Hippocampal formation (tissue), 2 donors: ENCODE measurements around the gene SAG.
"Not testable (repeated sequence)": the region's sequence is repeated elsewhere in the genome, so short reads cannot be mapped to it uniquely, and the experiment has no call there.

Experiments
- DNase-seq, 2 donors: peaks; one replicate each; lab custom pipeline; 2025; lab: John Stamatoyannopoulos, UW

The SAG gene

DNA sequence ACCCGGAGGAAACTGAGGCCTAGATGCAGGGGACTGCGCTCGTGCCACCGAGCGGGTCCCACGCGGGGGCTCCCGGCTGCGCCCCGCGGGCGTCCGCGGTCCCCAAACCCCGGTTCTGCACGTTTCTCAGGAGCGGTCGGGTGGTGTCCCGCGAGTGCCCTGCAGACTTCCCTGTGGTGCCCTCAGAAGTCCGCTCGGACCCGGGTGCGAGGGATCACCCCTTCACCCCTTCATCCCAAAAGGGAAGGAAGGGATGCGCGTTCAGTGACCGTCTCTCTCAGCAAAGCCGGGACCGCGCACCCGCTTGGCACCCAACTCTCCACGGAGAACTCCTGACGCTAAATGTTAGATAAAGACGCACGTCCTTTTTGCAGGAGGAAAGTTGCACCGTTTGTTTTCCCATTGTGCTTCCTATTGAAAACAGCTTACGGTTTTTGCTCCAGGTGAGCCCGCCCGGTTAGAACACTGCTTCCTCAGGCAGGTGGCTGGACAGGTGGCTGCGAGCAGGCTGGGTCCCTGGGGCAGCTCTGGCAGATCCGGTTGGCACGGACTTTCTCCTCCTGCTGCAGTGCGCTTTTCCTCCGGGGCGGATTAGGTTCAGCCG is 47.5 kb downstream of the SAG start:
- DNase-seq = no peak

DNA sequence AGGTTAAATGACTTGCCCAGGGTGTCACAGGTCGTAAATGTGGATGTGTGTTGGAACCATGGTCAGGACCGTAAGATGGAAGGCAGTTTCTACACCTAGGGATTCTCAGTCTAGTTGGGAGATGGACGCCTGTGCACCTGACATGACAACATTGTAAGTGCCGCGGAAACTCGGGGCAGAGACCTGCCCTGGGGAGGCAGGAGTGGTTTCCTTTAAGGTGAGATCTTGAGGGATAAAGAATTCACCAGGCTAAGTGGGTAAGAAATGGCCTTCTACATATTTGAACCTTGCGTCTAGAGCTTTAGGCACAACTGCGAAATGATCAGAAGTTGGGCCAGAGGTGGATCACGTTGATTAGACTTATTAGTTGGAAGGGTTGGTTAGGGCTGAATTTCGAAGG is 48.3 kb downstream of the SAG start:
- DNase-seq = no peak

GRCh38 chr2:233356546-233357308 is 49.1 kb downstream of the SAG start:
- no peak for DNase-seq

GRCh38 chr2:233358335-233358734 is 50.7 kb downstream of the SAG start:
- no peak for DNase-seq

- DNase-seq = no peak
Measured at GRCh38 chr2:233358947-233359346, 51.3 kb downstream of the SAG start.

GRCh38 chr2:233359823-233360222 is 52.2 kb downstream of the SAG start:
- no peak for DNase-seq

DNA sequence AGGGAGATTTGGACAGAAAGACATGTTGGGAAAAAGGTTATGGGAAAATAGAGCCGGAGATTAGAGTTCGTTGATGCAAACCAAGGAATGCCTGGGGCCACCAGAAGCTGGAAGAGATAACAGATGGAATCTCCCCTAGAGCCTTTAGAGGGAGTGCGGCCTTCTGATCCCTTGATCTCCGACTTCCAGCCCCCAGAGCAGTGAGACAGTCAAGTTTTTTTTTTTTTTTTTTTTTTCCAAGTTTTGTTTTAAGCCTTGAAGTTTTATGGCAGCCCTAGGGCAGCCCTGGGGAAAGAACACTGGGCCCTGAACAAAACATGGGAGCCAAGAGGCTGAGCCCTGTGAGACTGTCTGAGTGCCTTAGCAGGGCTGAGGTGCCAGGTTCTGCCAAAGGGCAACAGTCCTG is 53.2 kb downstream of the SAG start:
- DNase-seq = no peak

- DNase-seq = no peak
Measured at GRCh38 chr2:233361297-233361696, 53.7 kb downstream of the SAG start.

DNA sequence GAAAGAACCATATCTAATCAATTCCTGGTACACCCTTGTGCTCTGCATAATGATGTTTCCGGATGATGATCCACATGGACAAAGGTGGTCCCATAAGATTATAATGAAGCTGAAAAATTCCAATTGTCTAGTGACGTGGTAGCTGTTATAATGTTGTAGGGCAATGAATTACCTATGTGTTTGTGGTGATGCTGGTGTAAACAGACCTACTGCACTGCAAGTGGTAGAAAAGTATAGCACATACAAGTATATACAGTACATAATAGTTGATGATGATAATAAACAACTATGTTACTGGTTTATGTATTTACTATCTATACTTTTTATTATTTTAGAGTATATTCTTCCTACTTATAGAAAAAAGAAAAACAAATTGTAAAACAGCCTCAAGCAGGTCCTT is 55.1 kb downstream of the SAG start:
- no peak for DNase-seq

GRCh38 chr2:233363744-233364235 is 56.2 kb downstream of the SAG start:
- DNase-seq = no peak

DNA sequence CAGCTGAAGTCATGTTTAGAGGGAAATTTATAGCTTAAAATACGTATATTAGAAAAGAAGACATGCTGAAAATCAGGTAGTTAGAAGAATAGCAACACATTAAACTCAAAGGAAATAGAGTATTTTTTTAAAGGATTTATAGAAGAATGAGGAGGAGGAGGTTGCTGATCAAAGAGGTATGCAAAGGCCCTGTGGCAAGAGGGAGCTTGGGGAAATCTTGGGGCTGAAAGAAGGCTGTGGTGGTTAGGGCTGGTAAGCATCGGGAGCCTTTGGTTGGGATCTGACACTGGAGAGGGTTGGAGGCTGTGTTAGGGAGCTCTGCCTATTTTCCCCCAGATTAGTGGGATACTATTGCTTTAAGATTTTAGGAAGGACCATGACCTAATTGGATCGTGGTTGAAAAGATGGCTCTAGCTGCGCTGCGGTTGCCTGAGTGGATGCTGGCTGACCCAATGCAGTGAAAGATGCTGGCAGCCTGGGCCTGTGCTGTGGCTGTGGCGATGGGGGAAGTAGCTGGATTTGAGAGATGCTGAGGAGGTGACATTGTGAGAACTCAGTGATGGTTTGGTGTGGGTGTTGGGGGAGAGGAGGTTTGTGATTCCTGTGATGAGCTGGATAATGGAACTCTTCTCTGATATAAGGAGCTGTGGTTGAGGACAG is 58.4 kb downstream of the SAG start:
- no peak for DNase-seq

DNA sequence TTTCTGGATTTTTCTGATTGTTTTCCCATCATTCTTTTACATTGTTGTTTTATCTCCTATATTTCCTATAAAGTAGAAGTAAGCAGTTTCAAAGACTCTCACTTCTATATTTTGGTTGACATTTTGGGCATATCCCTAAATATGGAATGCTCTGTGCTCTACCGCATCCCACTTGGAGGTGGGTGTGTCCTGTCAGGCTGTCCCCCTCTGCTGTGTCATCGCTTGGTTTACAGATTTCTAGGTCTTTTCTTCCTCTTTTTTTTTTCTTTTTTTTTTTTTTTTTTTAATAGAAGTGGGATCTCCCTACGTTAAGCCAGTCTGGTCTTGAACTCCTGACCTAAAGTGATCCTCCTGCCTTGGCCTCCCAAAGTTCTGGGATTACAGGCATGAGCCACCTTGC is 60.0 kb downstream of the SAG start:
- no peak for DNase-seq

GRCh38 chr2:233368756-233369155 is 61.1 kb downstream of the SAG start:
- no peak for DNase-seq

DNA sequence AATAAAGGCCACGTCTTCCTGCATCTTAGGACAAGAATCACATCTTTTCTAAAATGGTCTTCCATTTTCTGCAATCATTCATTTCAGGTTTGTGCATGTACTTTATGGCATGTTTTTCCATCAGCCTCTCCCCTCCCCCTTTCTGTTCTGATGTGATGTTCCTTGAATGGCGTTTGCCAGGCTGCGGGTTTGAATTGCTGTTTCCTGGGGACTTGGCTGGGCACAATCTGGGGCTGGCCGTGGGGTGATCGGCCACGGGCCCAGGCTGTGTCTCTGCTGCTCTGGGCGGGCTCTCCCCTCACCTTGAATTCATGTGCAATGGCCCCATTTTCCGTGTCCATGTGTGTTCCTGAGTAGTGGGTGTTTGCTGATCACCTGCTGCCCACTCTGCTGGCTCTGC is 61.8 kb downstream of the SAG start:
- no peak for DNase-seq

DNA sequence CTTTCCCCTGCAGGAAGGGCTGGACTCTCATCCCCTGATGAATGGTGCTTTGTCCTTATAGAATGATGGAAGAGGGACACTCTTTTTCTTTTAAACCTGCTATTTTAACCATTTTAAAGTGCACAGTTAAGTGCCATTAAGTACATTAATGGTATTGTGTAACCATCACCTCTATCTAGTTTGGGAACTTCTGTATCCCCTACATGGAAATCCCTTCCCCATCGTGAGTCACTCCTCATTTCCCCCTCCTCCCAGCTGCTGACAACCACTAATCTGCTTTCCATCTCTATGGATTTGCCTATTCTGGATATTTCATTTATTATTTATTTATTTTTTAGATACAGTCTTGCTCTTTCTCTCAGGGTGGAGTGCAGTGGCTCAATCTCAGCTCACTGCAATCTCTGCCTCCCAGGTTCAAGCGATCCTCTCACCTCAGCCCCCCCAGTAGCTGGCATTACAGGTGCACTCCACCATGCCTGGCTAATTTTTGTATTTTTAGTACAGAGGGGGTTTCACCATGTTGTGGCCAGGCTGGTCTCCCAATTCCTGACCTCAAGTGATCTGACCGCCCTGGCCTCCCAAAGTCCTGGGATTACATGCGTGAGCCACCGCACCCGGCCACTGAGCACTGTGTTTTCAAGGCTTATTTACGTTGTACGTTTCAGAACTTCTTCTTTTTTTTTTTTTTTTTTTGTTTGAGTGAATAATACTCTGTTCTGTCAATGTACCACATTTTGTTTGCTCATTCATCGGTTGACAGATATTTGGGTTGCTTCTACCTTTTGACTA is 62.5 kb downstream of the SAG start:
- no peak for DNase-seq

DNA sequence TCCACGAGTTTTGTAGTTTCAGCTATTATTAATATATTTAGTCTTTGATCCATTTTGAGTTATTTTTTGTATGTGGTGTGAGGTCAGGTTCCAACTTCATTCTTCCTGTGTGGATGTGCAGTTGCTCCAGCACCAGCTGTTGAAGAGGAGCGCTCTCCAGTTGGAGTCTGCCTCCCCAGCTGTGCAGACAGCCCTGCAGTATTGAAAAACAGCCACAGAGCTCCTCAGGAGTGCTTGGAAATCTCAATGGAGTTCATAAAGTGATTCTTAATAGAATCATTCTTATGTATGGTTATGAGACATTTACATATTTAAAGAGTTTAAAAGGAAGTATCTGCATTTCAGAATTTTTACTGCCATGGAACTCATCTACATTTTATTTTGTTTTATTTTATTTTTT is 64.0 kb downstream of the SAG start:
- DNase-seq = no peak

DNA sequence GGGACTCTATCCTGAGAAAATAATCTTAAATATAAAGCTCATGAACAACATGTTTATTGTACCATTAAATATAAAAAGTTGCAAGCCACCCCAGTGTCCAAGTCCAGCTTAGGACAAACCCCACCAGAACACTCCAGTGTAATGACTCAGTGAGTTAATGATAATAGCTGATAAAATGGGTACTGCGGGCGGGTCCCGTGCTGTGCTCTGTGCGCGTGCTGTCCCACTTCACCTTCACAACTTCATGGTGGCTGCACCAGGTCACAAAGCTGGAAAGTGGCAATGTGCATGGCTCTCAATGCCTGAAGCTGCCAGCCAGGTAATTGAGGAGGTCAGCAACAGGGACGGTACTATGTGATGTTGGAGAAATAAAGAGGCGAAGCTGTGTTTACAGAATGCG is 65.2 kb downstream of the SAG start:
- no peak for DNase-seq

GRCh38 chr2:233373316-233373715 is 65.7 kb downstream of the SAG start:
- DNase-seq = no peak

GRCh38 chr2:233374776-233375175 is 67.2 kb downstream of the SAG start:
- DNase-seq = not testable (repeated sequence)

DNA sequence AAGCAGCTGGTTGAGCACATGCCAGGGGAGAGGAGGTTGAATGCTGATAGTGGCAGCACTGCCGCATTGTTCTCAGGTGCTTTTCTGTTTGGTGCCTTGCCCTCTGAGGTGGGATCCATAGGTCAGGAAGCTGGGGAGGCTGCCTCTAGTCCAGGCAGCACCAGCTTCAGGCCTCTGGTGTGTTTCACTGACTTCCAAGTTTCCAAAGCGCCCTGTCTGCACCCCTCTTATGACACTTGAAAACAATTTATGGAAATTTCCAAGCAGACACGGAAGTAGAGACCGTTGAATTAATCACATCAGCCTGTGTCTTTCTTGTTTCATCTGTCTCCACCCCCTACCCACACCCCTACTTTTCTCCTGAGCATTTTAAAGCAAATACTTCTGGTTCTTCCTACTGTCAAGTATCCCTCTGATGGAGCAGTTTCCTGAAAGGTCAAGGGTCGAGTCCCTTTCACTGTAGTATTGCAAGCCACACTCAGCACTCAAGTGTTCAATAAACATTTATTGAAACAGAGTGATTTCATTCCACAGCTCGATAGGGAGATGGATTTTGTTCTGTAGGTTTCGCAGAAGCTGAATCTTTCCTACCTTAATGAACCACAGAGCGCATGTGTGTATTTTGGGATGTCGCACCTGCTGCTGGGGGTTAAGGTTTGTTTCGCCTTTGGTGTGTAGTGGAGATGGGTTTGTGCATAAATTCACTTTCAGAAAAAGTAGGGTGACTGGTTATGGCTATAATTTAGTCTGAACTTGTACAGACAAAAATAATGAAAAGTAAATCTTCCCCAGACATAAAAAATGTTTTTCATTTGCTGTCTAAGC is 68.1 kb downstream of the SAG start:
- DNase-seq = no peak

DNA sequence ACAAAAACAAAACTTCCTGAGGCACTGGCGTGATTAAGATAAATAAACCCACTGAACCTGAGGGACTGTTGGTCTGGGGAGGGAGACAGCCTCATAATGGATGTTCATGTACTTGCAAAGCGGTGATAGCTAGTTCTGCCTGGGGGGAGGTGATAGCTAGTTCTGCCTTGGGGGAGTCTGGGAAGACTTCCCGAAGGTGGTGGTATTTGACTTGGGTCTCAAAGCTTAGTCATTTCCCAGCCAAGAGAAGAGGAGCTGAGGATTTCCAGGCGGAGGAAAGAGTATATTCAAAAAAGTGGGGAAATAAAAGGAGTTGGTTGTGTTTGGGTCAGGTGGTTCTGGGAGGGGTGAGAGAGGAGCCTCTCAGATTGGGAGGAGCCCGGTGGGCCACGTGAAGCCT is 71.4 kb downstream of the SAG start:
- no peak for DNase-seq
